ENCODE data around the gene C2orf80. TPM values are rescaled to one million over a fixed set of nuclear protein-coding genes. Genes with fewer than 3 reads are reported as not detected.

C2orf80 gene
- total RNA-seq, 1 donor from 2014 or later: not detected

Other genes with a start within 250 kb of the C2orf80 start
- gene PLEKHM3, start 164.5 kb downstream of the C2orf80 start, total RNA-seq: 5.8 and 6.6 TPM in 2 replicates
- not detected in 2 replicates for gene CRYGD, start 65.5 kb downstream of the C2orf80 start, total RNA-seq
- gene CRYGC, start 60.2 kb downstream of the C2orf80 start, total RNA-seq: not detected in 2 replicates
- gene CRYGB, start 43.9 kb downstream of the C2orf80 start, total RNA-seq: not detected in 2 replicates
- gene CRYGA, start 26.4 kb downstream of the C2orf80 start, total RNA-seq: not detected in 2 replicates
- gene IDH1, start 65.0 kb upstream of the C2orf80 start, total RNA-seq: 25.4 and 26.0 TPM in 2 replicates
- gene PIKFYVE, start 76.2 kb upstream of the C2orf80 start, total RNA-seq: 27.3 and 29.4 TPM in 2 replicates
- 0.07 TPM in 2 replicates for gene PTH2R, start 216.8 kb upstream of the C2orf80 start, total RNA-seq